GM12878 (cell line): ENCODE data around the gene PDPK1. TPM values are rescaled to one million over a fixed set of nuclear protein-coding genes. Genes with fewer than 3 reads are reported as not detected.

Experiments
- ATF7 ChIP-seq: fragments of 450-650 bp; IDR thresholded peaks from 2 replicates; pipeline ENCODE4 v1.6.1; 2016; ENCODE audit warnings: low read depth, mild to moderate bottlenecking
- BACH1 ChIP-seq: fragments of 450-650 bp; IDR thresholded peaks from 2 replicates; pipeline ENCODE4 v1.6.1; 2017; ENCODE audit warnings: mild to moderate bottlenecking, borderline replicate concordance
- BCL11A ChIP-seq: IDR thresholded peaks from 2 replicates; pipeline ENCODE4 v1.6.1; 2011; ENCODE audit warnings: low read depth, low read length
- BHLHE40 ChIP-seq, 2 experiments: fragments of 450-650 bp in 1 of 2; IDR thresholded peaks; 2 replicates each; pipeline ENCODE4 v1.6.1; 2011 to 2017; ENCODE audit warnings: low read depth in 2 of 2, borderline replicate concordance in 1 of 2, improper control_type of control experiment in 1 of 2, low read length in 1 of 2, mild to moderate bottlenecking in 1 of 2
- CBFB ChIP-seq: IDR thresholded peaks from 2 replicates; pipeline ENCODE4 v1.6.1; 2016; ENCODE audit warnings: antibody characterized with exemption, low read depth
- CHD2 ChIP-seq: IDR thresholded peaks from 2 replicates; pipeline ENCODE4 v1.6.1; 2011; ENCODE audit warnings: low read depth, low read length, improper control_type of control experiment, borderline replicate concordance
- CREB1 ChIP-seq: IDR thresholded peaks from 2 replicates; pipeline ENCODE4 v1.6.1; 2012; ENCODE audit warnings: low read depth, mild to moderate bottlenecking, inconsistent platforms
- CREM ChIP-seq: IDR thresholded peaks from 2 replicates; pipeline ENCODE4 v1.6.1; 2014; ENCODE audit warnings: antibody characterized with exemption, low read depth
- EP300 ChIP-seq, 2 experiments: fragments of 150-350 bp in 1 of 2; IDR thresholded peaks; 2 replicates each; pipeline ENCODE4 v1.6.1; 2011 to 2012; ENCODE audit warnings: low read depth in 2 of 2, low read length in 2 of 2, borderline replicate concordance in 1 of 2, improper control_type of control experiment in 1 of 2, inconsistent platforms in 1 of 2; ENCODE audit not compliant: control insufficient read depth in 1 of 2
- LARP7 ChIP-seq: fragments of 450-650 bp; IDR thresholded peaks from 2 replicates; pipeline ENCODE4 v1.6.1; 2017; ENCODE audit warnings: mild to moderate bottlenecking
- MEF2A ChIP-seq: IDR thresholded peaks from 2 replicates; pipeline ENCODE4 v1.6.1; 2011; ENCODE audit warnings: low read depth, mild to moderate bottlenecking, low read length, moderate library complexity; ENCODE audit not compliant: insufficient read depth
- MTA3 ChIP-seq: IDR thresholded peaks from 2 replicates; pipeline ENCODE4 v1.6.1; 2012; ENCODE audit warnings: low read length, inconsistent platforms, borderline replicate concordance
- MYC ChIP-seq: IDR thresholded peaks from 2 replicates; pipeline ENCODE4 v1.6.1; 2011; ENCODE audit warnings: mild to moderate bottlenecking, low read length, moderate library complexity, inconsistent platforms; ENCODE audit not compliant: insufficient read depth, insufficient replicate concordance, insufficient read length, severe bottlenecking
- PML ChIP-seq: IDR thresholded peaks from 2 replicates; pipeline ENCODE4 v1.6.1; 2012; ENCODE audit warnings: low read length, inconsistent platforms
- POLR2A ChIP-seq: IDR thresholded peaks from 2 replicates; pipeline ENCODE4 v1.6.1; 2011; ENCODE audit warnings: low read depth, mild to moderate bottlenecking, low read length
- POLR2AphosphoS2 ChIP-seq: IDR thresholded peaks from 2 replicates; pipeline ENCODE4 v1.6.1; 2011; ENCODE audit warnings: low read depth, mild to moderate bottlenecking, low read length, improper control_type of control experiment, moderate library complexity
- POU2F2 ChIP-seq: IDR thresholded peaks from 3 replicates; pipeline ENCODE4 v1.6.1; 2011; ENCODE audit warnings: low read depth, mild to moderate bottlenecking, low read length, borderline replicate concordance
- RAD21 ChIP-seq: IDR thresholded peaks from 2 replicates; pipeline ENCODE4 v1.6.1; 2011; ENCODE audit warnings: mild to moderate bottlenecking, low read depth, low read length, moderate library complexity; ENCODE audit not compliant: insufficient read depth
- RAD51 ChIP-seq: fragments of 450-650 bp; IDR thresholded peaks from 2 replicates; pipeline ENCODE4 v1.6.1; 2016; ENCODE audit warnings: moderate library complexity, mild to moderate bottlenecking, inconsistent platforms
- RB1 ChIP-seq: fragments of 450-650 bp; formaldehyde crosslinking; IDR thresholded peaks from 2 replicates; pipeline ENCODE4 v1.6.1; 2017; ENCODE audit warnings: mild to moderate bottlenecking, borderline replicate concordance
- RBBP5 ChIP-seq: fragments of 200-600 bp; sonication (generic); conservative IDR thresholded peaks from 2 replicates; pipeline ENCODE4 v1.6.1; 2016
- STAT3 ChIP-seq: IDR thresholded peaks from 2 replicates; pipeline ENCODE4 v1.6.1; 2011; ENCODE audit warnings: low read depth, low read length, improper control_type of control experiment
- TCF7 ChIP-seq: IDR thresholded peaks from 2 replicates; pipeline ENCODE4 v1.6.1; 2014; ENCODE audit warnings: antibody characterized with exemption, borderline replicate concordance
- ZNF217 ChIP-seq: fragments of 450-650 bp; IDR thresholded peaks from 2 replicates; pipeline ENCODE4 v1.6.1; 2017; ENCODE audit warnings: antibody characterized with exemption, mild to moderate bottlenecking
- polyA plus RNA-seq, 11 experiments: library from polyadenylated mRNA; depleted of rRNA in 4 of 11; unstranded in 6 of 11; stranded (reverse) in 5 of 11; fragments of >200 nt; fragmentation: Nextera tagmentation in 4 of 11; fragmentation: Illumina TruSeq in 1 of 11; extraction: Ambion mirVana in 4 of 11; extraction: Trizol in 1 of 11; gene quantifications; 1 replicate in 1 of 11; 2 replicates in 10 of 11; pipeline versions ENCODE4 v1.2.1 to v1.2.3, GENCODE V29; 2011 to 2016; ENCODE audit warnings: inconsistent platforms in 2 of 11, missing spikeins in 2 of 11, low read depth in 1 of 11
- total RNA-seq, 4 experiments: library from RNA; depleted of rRNA in 3 of 4; stranded (reverse); fragments of >200 nt in 3 of 4; fragmentation: Illumina TruSeq in 1 of 4; extraction: Trizol in 1 of 4; gene quantifications; 2 replicates each; pipeline versions ENCODE4 v1.2.1 to v1.2.3, GENCODE V29; 2013 to 2021
- TF ChIP-seq, protein P1 (sequence below): IDR thresholded peaks from 2 replicates; pipeline ENCODE4 v1.6.1; 2012; ENCODE audit warnings: low read length, inconsistent platforms
- TF ChIP-seq, protein P2 (sequence below): IDR thresholded peaks from 2 replicates; pipeline ENCODE4 v1.6.1; 2011; ENCODE audit warnings: borderline replicate concordance, low read depth, mild to moderate bottlenecking, moderate library complexity, mixed read lengths, low read length; ENCODE audit not compliant: insufficient read depth; ENCODE audit errors: extremely low read length
- TF ChIP-seq, protein P3 (sequence below): IDR thresholded peaks from 2 replicates; pipeline ENCODE4 v1.6.1; 2012; ENCODE audit warnings: low read depth, low read length, improper control_type of control experiment

The PDPK1 gene
- total and polyA plus RNA-seq, 10 of the 15 experiments (the other 5 are each of a cell fraction or from before 2014, with no cell fraction given): 3.9 to 41.3 (median 25.5) TPM

DNA sequence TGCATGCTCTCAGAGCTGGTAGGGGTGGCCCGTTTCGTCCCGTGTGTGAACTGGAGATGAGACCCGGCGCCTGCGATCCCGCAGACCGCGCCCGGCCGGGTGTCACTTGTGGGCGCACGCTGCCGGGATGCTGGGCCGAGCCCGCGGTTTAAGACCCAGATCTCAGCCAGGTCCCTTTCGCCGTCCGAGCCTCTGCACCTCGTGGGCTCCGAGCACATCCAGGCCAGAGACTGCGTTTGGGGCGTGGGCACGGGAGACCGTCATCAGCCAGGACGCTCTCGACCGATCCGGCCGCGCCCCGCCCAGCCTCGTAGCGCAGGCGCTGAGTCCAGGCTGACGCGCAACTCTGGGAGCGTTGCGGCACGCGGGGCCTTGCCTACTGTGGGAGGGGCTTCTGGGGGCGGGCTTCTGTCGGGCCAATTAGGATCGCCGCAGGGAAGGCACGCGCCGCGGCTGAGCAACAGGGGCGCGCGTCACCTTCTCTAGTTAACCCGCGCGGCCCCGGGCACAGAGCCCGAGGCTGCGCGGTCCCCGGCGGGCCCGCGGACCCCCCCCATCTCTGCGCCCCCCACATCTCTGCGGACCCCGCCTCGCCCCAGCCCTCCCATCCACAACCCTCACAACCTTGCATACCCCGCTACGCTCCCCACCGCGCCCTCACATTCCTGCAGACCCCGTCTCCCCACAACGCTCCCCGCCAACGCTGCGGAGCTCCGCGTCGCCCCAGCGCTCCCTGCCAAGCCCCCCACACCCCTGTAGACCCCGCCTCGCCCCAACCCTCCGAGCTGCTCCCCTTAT lies 5.9 kb upstream of the PDPK1 start (continued):
- TF ChIP-seq, protein P1, sequence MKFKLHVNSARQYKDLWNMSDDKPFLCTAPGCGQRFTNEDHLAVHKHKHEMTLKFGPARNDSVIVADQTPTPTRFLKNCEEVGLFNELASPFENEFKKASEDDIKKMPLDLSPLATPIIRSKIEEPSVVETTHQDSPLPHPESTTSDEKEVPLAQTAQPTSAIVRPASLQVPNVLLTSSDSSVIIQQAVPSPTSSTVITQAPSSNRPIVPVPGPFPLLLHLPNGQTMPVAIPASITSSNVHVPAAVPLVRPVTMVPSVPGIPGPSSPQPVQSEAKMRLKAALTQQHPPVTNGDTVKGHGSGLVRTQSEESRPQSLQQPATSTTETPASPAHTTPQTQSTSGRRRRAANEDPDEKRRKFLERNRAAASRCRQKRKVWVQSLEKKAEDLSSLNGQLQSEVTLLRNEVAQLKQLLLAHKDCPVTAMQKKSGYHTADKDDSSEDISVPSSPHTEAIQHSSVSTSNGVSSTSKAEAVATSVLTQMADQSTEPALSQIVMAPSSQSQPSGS: no peak
- TF ChIP-seq BHLHE40 (IDR thresholded peaks at IDR 0.05; ENCODE audit: borderline replicate concordance in 1 of 2, low read depth in 2 of 2, low read length in 1 of 2) (peak; percentile 97 to 99), BACH1 (peak; percentile 48; the same call in 1 of the 2 replicates), POLR2AphosphoS2 (peak; percentile 61), EP300 (IDR thresholded peaks at IDR 0.05; ENCODE audit: borderline replicate concordance in 1 of 2, control insufficient read depth in 1 of 2, low read depth in 2 of 2, low read length in 2 of 2) (no peak), RAD51 (peak; percentile 44; the same call in 1 of the 2 replicates), BCL11A (no peak), CREB1 (peak; percentile 84), MYC (peak; percentile 76), ATF7 (peak; percentile 27; the same call in 1 of the 2 replicates), RAD21 (no peak), STAT3 (no peak), MTA3 (peak; percentile 22; the same call in 1 of the 2 replicates), CREM (peak; percentile 75), PML (0 out of 2 replicates have a peak, but pooled peaks have one; percentile 27), MEF2A (no peak), RBBP5 (no peak), CBFB (no peak), LARP7 (peak; percentile 52; the same call in 1 of the 2 replicates), CHD2 (no peak; the same call in 1 of the 2 replicates), POLR2A (peak; percentile 86), TCF7 (no peak), ZNF217 (no peak), POU2F2 (0 out of 3 replicates have a peak, but pooled peaks have one; percentile 40), RB1 (0 out of 2 replicates have a peak, but pooled peaks have one; percentile 36)
- TF ChIP-seq, protein P2, sequence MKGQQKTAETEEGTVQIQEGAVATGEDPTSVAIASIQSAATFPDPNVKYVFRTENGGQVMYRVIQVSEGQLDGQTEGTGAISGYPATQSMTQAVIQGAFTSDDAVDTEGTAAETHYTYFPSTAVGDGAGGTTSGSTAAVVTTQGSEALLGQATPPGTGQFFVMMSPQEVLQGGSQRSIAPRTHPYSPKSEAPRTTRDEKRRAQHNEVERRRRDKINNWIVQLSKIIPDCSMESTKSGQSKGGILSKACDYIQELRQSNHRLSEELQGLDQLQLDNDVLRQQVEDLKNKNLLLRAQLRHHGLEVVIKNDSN: peak; percentile 60
- TF ChIP-seq, protein P3, sequence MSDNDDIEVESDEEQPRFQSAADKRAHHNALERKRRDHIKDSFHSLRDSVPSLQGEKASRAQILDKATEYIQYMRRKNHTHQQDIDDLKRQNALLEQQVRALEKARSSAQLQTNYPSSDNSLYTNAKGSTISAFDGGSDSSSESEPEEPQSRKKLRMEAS: peak; percentile 89; the same call in 1 of the 2 replicates
